ENCODE measurements around the gene BMP6.

Gene BMP6

DNA sequence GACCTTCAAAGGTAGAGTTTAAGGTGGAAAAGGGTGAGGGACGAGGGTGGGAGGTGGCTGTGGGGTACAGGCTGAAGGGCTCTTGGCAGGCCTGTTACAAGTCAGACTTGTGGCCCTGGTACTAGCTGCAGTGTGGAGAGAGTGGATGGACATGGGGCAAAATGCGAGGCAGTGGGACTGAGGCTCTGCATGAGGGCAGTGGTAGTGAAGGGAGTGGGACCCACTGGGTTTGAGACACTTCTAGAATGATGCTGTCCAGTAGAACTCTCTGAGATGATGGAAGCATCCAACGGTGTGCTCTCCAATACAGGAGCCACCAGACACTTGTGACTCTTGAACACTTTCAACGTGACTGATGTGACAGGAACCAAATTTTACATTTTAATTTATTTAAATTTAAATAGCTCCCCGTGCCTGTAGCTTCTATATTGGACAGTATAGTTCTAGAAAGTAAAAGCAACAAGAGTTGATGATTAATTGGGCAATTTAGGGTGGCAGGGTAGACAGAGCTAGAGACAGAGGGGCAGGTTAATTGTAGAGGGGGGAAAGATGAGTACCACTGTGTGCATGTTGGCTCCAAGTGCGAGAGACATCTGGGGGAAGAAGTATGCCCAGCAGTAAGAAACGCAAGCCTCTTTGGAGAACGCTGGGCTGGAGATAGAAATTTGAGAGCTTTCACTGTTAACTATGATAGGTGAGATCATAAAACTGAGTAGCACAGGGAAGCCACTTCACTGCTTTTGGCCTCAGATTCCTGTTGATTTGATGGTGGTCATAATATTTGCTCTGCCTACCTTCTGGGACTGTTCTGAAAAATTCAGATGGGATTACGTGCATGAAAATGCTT lies 107.2 kb downstream of the BMP6 start:
- DNase-seq = no peak

DNA sequence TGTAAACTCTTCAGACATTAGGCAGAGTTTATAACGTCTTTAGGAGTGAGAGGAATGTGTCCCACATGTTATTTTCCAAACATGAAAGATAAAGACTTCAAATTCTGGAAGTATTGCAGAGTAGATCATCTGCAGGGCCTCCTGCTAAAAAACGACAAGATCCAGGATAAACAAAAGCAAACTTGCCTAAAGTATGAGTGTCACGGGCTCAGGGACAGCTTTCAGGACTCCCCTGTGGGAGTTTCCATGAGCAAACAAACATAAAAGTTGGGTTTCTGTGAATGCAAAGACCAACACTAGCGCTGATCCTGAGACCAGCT lies 107.8 kb downstream of the BMP6 start:
- DNase-seq = no peak

DNA sequence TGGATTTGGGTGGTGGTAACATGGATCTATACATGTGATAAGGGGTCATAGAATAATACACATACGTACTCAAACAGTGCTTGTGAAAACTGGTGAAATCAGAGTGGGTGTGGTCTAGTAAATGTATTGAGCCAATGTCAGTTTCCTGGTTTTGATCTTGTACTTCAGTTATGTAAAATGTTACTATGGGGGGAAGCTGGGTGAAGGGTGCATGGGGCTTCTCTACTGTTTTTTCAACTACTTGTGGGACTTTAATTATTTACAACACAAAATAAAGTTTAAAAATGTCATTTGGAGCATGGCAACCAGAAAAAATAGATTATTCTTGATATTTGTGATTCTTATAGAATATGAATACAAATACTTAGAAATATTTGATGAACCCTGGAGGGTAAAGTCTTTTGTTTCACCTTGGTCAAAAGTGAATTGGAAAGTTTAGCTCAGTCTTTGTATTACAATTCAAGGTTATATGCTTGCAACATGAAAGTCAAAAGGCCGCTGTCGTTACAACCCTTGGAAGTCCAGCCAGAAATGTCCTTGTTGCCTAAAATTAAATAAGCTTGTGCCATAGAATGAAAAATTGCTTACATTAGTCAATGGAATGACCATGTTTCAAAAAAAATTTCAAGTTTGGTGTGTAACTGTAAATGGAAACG lies 110.6 kb downstream of the BMP6 start:
- no peak for DNase-seq

DNA sequence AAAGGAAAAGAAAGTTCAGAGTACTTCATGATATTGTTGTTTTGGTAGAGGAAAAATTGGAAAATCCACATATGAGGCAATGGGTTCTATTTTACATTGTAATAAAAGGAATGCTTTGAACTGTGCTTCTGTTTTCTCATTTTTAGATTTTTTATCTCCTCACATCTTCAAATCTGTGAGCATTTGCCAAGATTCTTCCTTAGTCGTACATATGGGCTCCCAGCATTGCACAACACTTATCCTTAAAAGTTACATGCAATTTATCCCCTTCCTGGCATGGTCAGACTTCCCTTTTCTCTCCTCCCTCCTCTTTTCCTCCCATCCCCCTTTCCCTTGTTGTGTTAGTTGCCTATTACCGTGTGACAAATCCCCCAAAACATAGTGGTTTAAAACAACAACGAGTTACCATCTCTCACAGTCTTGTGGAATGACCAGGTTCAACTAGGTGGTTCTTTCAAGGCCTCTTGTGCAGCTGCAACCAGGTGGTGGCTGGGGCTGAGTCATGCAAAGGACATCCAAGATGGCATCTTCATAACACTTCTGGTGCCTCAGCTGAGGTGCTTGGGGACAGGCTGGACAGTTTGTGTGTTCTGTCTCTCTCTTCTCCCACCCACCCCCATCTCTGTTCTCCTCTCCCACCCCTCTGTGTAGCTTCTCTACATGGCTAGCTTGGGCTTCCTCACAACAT lies 116.0 kb downstream of the BMP6 start:
- DNase-seq = no peak

DNA sequence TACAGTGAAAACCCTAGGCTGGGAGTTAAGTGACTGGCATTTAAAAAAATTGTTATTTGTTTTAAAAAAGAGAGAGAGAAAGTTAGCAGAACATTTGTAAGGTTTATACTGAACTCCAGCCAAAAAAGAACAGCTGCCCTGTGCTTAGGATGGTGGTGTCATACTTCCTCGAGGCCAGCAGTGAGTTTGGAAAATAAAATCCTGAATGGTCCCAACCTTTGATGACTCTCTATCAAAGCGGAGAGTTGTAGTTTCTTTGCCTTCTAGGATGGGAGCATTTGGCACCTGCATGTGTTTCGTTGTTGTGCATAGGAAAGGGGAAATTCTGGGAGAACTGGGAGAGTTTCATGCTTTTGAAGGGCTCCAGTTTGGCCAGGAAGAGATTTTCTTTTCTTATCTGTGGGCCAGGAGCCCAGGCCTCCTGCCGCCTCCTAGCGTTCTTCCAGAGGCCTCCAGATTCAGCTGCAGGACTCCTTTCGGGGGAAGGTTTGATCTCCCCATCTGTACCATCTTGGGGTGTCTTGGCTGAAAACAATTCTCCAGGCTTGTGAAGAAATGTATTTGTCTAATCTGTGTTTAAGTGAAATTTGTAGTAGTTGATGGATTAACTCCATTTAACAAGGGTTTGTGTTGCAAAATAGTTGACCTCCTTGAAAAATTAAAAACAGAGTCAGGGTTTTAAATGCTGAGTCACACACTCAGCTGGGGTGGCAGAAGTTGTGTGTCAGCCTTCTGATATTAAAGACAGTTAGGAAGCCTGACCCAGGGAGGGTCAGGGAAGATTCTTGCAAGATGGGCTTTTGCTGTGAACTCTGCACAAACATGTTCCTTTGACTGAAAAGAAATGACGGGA lies 121.3 kb downstream of the BMP6 start:
- DNase-seq = no peak

DNA sequence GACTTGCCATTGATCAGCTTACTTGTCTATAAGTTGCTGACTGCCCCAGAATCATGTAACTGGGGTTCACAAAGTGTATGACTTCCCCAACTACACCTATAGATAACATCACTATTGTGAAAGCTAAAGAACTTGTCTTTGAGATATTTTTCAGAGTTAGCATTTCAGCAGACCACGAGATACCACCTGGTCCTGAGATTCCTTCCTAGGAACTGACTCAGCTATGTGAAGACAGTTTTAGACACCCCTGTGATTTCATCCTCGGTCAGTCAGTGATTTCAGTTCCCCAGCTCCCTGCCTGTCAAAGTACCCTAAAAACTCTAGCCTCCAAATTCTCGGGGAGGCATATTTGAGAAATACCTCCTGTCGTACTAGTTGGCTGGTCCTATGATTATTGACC lies 122.3 kb downstream of the BMP6 start:
- DNase-seq = no peak

DNA sequence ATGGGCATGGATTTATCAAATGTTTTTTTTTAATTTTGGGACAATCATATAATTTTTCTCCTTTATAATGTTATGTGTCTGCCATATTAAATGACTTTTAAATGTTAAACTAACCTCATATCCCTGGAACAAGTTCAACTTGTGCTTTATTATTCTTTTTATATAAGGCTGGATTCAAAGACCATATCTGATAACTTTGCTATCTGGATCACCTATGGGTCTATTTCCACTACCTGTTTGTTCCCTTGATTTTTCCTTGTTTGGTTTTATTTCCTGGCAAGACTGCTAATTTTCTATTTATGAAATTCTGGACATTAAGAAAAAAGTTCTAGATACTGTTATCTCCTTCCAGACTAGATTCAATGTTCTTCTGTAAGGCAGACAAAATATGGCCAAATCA lies 125.9 kb downstream of the BMP6 start:
- no peak for DNase-seq

DNA sequence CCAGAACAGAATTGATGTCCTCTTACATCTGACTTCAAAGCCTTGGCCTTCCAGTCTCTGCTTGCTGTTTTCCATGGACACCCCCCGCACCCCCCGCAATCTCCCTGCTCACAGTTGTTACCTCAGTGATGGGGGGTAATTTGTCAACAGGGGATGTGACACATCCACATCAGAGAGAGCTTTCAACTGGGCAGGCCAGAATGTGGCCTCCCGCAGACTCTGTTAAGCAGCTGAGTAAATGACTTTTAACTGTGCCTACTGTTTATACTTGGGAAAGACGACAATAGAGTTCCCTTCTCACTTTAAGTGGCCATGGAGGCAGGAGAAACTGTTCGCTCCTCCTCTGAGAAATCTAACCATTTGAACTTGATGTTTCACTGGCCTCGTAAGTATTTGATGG lies 133.7 kb downstream of the BMP6 start:
- no peak for DNase-seq

DNA sequence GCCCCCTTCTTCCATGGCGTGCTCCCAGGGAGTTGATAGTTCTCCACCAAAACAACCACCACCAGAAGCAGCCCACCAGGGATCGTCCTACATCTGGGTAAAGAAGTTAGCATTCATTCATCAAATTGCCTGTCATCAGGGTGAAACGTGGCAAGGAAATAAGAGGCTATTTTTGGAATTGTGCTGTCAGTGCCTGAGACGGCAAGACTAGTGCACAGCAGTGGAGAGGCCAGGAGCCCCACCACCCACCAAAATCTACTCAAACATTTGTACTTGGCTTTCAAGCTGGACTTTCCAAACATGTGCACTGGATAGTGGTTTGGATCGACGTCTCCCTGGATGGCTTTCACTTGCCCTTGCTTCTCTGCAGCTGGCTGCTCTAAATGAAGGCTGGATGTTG lies 139.9 kb downstream of the BMP6 start:
- DNase-seq = no peak

DNA sequence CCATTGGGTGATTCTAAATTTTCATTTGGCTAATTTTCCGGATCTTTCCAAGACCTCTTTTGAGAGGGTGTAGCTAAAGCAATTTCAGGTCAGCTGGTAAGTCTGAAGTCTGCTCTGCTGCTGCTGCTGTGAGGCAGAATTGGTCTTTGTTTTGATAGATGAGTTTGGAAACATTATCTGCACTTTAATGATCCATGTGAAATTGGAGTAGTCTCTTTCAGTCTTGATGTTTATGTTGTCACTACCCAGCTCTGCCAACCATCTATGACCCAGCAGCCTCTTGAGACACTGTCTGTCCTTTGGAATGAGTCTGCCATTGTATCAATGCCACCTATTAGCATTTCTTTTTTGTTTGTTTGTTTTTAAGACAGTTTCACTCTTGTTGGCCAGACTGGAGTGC lies 140.6 kb downstream of the BMP6 start:
- DNase-seq = no peak

DNA sequence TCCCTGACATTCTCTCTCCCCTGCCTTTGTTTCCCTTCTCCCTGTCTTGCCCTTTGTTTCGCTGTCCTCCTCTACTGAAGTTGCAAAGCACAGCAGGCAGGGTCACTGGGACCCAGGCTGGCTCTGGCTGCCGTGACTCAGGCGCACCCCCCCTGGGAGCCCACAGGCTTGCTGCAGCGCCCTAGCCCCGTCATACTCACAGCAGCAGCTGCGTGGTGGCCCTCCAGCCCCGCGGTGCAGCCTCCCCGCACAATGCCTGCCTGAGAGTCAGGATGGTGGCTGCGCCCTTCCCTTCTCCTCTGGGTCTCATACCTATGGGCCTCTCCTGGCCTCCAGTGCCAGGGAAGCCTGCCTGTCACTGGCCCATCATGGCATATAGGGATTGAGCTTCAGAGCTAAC lies 143.0 kb downstream of the BMP6 start:
- DNase-seq = no peak

DNA sequence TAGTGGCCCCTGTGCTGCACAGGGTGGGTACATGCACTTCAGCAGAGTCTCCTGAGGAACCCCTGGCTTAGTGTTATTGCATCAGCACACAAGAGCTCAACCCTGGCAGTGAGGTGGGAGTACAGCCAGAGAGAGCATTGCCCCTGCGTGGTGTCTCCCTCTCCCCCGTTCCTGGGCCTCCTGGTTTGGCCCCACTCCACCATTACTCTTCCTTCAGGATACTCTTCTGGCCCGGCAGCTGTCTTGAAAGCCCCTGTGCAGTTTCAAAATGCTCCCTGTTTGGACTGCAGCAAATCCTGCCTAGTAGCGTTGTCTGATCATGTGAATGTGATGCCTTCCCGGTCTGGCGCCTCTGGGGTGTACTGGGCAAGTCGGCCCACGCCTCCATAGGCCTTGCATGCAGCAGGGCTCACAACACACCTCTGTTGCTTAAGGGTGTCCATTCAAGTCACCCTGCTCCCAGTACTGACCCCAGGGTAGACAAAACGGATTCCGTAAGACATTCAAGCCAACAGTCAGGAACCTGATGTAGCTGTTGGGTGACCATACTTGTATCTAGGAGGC lies 152.6 kb downstream of the BMP6 start:
- DNase-seq = no peak

DNA sequence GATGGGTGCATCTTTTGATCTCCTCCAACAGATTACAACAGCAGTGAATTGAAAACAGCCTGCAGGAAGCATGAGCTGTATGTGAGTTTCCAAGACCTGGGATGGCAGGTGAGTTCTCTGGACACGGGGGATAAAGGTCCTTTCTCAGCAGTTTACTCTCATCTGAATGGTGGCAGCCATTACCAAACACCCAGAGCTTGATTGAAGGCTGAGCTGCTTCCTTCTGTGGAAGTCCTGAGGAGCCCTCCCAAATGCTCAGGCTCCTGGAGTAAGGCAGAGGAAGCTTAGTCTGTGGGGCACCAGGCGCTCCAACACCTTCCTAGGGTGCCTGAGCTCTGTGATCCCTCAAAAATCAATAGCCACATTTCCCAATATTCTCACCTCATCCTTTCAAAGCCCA lies 153.1 kb downstream of the BMP6 start:
- DNase-seq = no peak

DNA sequence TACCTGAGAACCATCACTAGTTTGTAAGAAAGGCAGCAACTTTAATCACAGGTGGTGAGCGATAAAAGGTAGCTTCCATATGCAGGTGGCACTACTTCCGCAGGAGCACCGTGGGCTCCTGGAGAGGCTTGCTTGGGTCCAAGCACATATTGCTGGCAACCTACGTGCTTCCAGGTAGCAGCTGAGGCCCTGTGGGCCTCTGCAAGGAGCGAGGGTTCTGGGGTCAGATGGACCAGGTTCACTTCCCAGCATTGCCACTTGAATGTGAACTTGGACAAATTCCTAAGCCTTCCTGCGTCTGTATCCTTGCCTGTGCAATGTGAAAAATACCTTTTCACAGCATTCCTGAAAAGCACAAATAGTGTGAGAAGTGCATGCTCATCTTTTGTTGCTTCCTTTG lies 153.7 kb downstream of the BMP6 start:
- no peak for DNase-seq

DNA sequence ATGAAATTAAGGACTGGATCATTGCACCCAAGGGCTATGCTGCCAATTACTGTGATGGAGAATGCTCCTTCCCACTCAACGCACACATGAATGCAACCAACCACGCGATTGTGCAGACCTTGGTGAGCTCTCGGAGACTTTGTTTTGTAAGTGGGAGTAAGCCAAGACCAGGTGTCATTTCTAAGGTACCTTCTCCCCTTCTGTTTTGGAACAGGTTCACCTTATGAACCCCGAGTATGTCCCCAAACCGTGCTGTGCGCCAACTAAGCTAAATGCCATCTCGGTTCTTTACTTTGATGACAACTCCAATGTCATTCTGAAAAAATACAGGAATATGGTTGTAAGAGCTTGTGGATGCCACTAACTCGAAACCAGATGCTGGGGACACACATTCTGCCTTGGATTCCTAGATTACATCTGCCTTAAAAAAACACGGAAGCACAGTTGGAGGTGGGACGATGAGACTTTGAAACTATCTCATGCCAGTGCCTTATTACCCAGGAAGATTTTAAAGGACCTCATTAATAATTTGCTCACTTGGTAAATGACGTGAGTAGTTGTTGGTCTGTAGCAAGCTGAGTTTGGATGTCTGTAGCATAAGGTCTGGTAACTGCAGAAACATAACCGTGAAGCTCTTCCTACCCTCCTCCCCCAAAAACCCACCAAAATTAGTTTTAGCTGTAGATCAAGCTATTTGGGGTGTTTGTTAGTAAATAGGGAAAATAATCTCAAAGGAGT lies 154.2 kb downstream of the BMP6 start:
- DNase-seq = no peak

DNA sequence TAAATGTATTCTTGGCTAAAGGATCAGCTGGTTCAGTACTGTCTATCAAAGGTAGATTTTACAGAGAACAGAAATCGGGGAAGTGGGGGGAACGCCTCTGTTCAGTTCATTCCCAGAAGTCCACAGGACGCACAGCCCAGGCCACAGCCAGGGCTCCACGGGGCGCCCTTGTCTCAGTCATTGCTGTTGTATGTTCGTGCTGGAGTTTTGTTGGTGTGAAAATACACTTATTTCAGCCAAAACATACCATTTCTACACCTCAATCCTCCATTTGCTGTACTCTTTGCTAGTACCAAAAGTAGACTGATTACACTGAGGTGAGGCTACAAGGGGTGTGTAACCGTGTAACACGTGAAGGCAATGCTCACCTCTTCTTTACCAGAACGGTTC lies 154.8 kb downstream of the BMP6 start:
- no peak for DNase-seq

DNA sequence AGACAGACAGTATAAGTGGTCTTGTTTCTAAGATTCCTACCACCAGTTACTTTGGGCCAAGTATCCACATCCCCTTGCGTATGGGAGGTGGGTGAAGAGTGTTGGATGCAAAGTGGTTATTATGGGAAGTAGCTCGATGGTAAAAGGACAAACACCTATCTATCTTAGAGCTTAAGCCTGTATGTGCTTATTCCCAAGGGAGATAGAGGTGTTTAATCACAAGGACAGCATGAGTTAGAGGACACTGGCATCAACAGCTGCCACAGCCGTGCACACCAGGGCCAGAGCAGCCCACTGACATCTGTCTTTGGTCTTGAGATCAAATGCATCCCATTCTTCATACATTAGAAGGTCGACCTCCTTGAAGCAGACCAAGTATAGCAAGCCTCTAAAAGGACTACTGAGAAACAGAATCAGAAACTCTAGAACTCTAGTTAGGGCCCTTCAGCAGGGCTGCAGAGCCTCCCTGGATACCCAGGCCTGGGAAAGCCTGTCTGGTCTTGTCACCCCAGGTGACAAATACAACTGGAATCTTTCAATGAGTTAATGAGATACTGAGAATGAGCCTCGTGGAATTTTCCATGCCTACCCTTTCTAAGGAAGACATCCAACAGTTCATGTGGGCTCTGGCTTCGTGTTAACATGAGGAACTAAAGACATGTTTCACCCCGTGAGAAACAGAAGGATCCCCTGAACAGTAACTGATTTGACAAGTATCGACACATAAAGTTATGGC lies 156.0 kb downstream of the BMP6 start:
- no peak for DNase-seq

DNA sequence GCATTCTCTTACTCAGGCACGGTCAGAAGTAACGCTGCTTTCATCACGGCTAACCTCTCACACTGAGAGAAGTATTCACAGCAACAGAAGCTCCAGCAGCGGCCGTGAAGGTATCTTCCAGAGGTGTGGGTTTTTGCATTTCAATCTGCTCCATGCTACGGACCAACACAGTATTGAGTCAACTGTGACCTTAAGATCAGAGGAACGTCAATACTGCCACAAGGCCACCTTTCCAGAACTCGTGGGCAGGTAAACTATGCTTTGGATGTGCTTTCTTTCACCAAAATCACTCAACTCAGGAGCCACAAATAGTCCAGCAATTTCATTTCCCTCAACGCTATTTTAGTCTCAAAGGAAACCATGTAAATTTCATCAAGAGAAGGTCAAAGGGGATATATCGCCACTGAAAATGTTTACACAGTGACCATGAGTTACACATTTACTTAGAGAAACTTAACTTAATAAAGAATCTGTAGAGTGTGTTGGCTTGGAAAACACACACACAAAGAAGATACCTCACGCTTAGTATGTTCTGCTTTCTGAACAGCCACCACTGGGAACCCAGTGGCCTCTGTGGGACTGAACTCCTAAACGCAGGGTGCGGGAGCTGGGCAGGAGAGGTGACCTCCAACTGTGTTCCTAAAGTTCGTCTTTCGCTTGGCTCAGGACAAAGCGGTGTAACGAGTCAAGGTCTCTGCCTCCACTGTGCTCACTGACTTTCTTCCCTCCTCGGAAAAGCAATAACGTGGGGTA lies 156.8 kb downstream of the BMP6 start:
- DNase-seq = no peak

DNA sequence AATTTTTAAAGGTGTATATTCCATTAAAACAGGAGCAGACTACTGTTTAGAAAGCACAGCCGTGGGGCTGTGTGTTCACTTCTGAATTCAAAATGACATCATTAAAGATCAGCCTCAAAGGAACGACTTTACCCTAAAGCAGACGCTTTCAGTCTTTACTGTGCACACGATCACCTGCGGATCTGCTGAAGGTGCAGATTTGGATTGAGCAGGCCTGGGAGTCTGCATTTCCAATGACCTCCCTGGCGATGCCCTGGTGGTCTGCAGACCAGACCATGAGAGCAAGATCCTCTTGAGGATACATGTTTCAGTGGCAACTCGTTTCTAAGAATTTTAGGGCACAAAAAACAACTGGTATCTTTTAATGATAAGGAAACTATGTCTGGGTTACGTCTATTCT lies 157.5 kb downstream of the BMP6 start:
- no peak for DNase-seq

DNA sequence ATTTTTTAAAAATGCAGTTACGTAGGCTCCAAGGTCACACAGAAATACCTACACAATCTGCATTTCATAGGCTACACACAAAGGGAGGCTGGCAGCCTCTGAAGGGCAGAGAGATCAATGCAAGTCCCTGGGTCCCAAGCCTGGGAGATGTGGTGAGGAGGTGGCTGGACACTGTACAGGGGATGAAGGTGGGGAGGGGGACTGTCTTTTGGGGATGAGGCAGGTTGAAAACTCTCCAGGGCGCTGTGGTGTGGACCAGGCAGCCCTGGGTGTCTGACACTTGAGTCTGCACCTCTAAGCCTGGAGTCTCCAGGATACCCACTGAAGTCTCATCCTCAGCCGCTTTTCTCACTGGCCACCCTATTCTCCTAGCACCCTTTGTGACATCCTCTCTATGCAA lies 160.2 kb downstream of the BMP6 start:
- DNase-seq = no peak

Measured in stimulated activated CD4-positive, alpha-beta T cell treated with anti-CD3 and anti-CD28 coated beads, Interleukin-4, amount 100 ng/mL, for 4 hours (primary cell).